SK-N-SH treated with all-trans-retinoic acid at 6 μM for 48 hours (cell line): ENCODE measurements around the gene HSF2.

Source experiments
- BACH2 ChIP-seq: fragments of 250-450 bp; sonication (Bioruptor Pico); IDR thresholded peaks from 2 replicates; pipeline ENCODE4 v1.9.0; 2021; ENCODE audit warnings: mild to moderate bottlenecking, borderline replicate concordance
- GLIS3 ChIP-seq: fragments of 250-450 bp; sonication (Bioruptor Pico); IDR thresholded peaks from 2 replicates; pipeline ENCODE4 v1.5.0; 2020; ENCODE audit warnings: mild to moderate bottlenecking, moderate library complexity
- OSR1 ChIP-seq: fragments of 250-450 bp; sonication (Bioruptor Pico); IDR thresholded peaks from 2 replicates; pipeline ENCODE4 v1.8.0; 2022; ENCODE audit warnings: moderate library complexity, mild to moderate bottlenecking, inconsistent platforms
- POU6F1 ChIP-seq: fragments of 250-450 bp; sonication (Bioruptor Pico); IDR thresholded peaks from 2 replicates; pipeline ENCODE4 v1.8.0; 2021; ENCODE audit warnings: low read depth, mild to moderate bottlenecking, moderate library complexity, borderline replicate concordance
- RARB ChIP-seq: fragments of 250-450 bp; sonication (Bioruptor Pico); IDR thresholded peaks from 2 replicates; pipeline ENCODE4 v1.8.0; 2021; ENCODE audit warnings: mild to moderate bottlenecking, moderate library complexity
- SNAI2 ChIP-seq: fragments of 250-450 bp; sonication (Bioruptor Pico); IDR thresholded peaks from 2 replicates; pipeline ENCODE4 v1.5.0; 2020; ENCODE audit warnings: mild to moderate bottlenecking, moderate library complexity
- TCF4 ChIP-seq: fragments of 250-450 bp; sonication (Bioruptor Pico); IDR thresholded peaks from 2 replicates; pipeline ENCODE4 v1.8.0; 2021; ENCODE audit warnings: mild to moderate bottlenecking, moderate library complexity, borderline replicate concordance
- ZC3H10 ChIP-seq: fragments of 250-450 bp; sonication (Bioruptor Pico); IDR thresholded peaks from 2 replicates; pipeline ENCODE4 v1.5.1; 2021; ENCODE audit warnings: mild to moderate bottlenecking, moderate library complexity
- ZFP3 ChIP-seq: fragments of 250-450 bp; sonication (Bioruptor Pico); IDR thresholded peaks from 2 replicates; pipeline ENCODE4 v1.5.0; 2020; ENCODE audit warnings: mild to moderate bottlenecking, moderate library complexity
- ZFP30 ChIP-seq: fragments of 450-650 bp; formaldehyde crosslinking; IDR thresholded peaks from 2 replicates; pipeline ENCODE4 v1.5.0; 2022; ENCODE audit warnings: mild to moderate bottlenecking, moderate library complexity

GRCh38 chr6:122426597-122426996, 27.1 kb downstream of the HSF2 start:
- TF ChIP-seq OSR1 (CRISPR knock-in tag) (no peak), ZFP3 (no peak), SNAI2 (CRISPR knock-in tag) (no peak), RARB (CRISPR knock-in tag) (no peak), POU6F1 (CRISPR knock-in tag) (no peak), BACH2 (CRISPR knock-in tag) (no peak), GLIS3 (CRISPR knock-in tag) (no peak), ZC3H10 (no peak), ZFP30 (CRISPR knock-in tag) (no peak), TCF4 (CRISPR knock-in tag) (no peak)
